Stimulated activated naive B cell treated with anti-CD40 and anti-IgM and Interleukin-4, amounts not matched to agents 10 μg/mL and 1 μg/mL and 100 μg/mL, for 72 hours (primary cell): ENCODE data around the gene COL27A1.
"Not testable (repeated sequence)": the region's sequence is repeated elsewhere in the genome, so short reads cannot be mapped to it uniquely, and the experiment has no call there.

Source experiments
- ATAC-seq, 2 donors: fragments of 150-1000 bp; cut with Tn5 transposase; replicated peaks; 2 replicates each; pipeline ENCODE4 v1.10.0; 2021; ENCODE audit warnings: moderate library complexity in 1 of 2
- DNase-seq: peaks from one replicate; pipeline ENCODE4 v3.0.0; 2021
- H3K27ac Mint-ChIP-seq: one replicate; pipeline ENCODE4 v1.8.0; 2022; ENCODE audit warnings: mild to moderate bottlenecking, mixed read lengths
- H3K27me3 Mint-ChIP-seq, 2 donors: one replicate each; pipeline ENCODE4 v1.8.0; 2022; ENCODE audit warnings: mixed read lengths in 2 of 2
- H3K36me3 Mint-ChIP-seq, 2 donors: one replicate each; pipeline ENCODE4 v1.8.0; 2022; ENCODE audit warnings: mixed read lengths in 2 of 2, mild to moderate bottlenecking in 1 of 2
- H3K4me1 Mint-ChIP-seq, 2 donors: one replicate each; pipeline ENCODE4 v1.8.0; 2022; ENCODE audit warnings: mixed read lengths in 2 of 2, mild to moderate bottlenecking in 1 of 2
- H3K4me3 Mint-ChIP-seq, 2 donors: one replicate each; pipeline ENCODE4 v1.8.0; 2022; ENCODE audit warnings: mild to moderate bottlenecking in 2 of 2, mixed read lengths in 2 of 2, moderate library complexity in 1 of 2
- H3K9me3 Mint-ChIP-seq, 2 donors: one replicate each; pipeline ENCODE4 v1.8.0; 2022; ENCODE audit warnings: mixed read lengths in 2 of 2, mild to moderate bottlenecking in 1 of 2

The COL27A1 gene

GRCh38 chr9:114186605-114187289, 31.4 kb downstream of the COL27A1 start:
- Mint-ChIP-seq H3K4me3 (no peak overlapping the region), H3K27me3 (peaks cover 0 to 5% of the 10 kb centered on the region in 2 donors), H3K4me1 (no peaks in the 10 kb centered on the region), H3K9me3 (peaks cover 5 to 12% of the 10 kb centered on the region in 2 donors), H3K27ac (no peak overlapping the region), H3K36me3 (peaks cover 3 to 4% of the 10 kb centered on the region in 2 donors)
- DNase-seq, result no peak
- no peak for ATAC-seq

- peaks cover 0 to 5% of the 10 kb centered on the region in 2 donors for H3K27me3 Mint-ChIP-seq
- peaks cover 5 to 12% of the 10 kb centered on the region in 2 donors for H3K9me3 Mint-ChIP-seq
- H3K4me3 Mint-ChIP-seq, result no peak overlapping the region
- ATAC-seq, result no peak
- H3K36me3 Mint-ChIP-seq, result peaks cover 3 to 4% of the 10 kb centered on the region in 2 donors
- H3K27ac Mint-ChIP-seq, result no peak overlapping the region
- DNase-seq, result no peak
- no peaks in the 10 kb centered on the region for H3K4me1 Mint-ChIP-seq
Measured at GRCh38 chr9:114187827-114188226, 32.5 kb downstream of the COL27A1 start.

- no peaks in the 10 kb centered on the region for H3K4me1 Mint-ChIP-seq
- H3K27me3 Mint-ChIP-seq, result peaks cover 7 to 8% of the 10 kb centered on the region in 2 donors
- H3K36me3 Mint-ChIP-seq, result peaks cover 3 to 4% of the 10 kb centered on the region in 2 donors
- peaks cover 5 to 12% of the 10 kb centered on the region in 2 donors for H3K9me3 Mint-ChIP-seq
- H3K27ac Mint-ChIP-seq, result no peak overlapping the region
- ATAC-seq (no peak), DNase-seq (no peak)
- H3K4me3 Mint-ChIP-seq, result no peak overlapping the region
Measured at GRCh38 chr9:114189823-114190562, 34.7 kb downstream of the COL27A1 start.

GRCh38 chr9:114190563-114190905, 35.2 kb downstream of the COL27A1 start:
- Mint-ChIP-seq H3K4me1 (no peaks in the 10 kb centered on the region), H3K36me3 (peaks cover 3 to 4% of the 10 kb centered on the region in 2 donors), H3K4me3 (no peak overlapping the region), H3K9me3 (peaks cover 5 to 12% of the 10 kb centered on the region in 2 donors), H3K27me3 (peaks cover 7 to 8% of the 10 kb centered on the region in 2 donors), H3K27ac (no peak overlapping the region)
- DNase-seq (no peak), ATAC-seq (no peak)

GRCh38 chr9:114191402-114191801, 36.1 kb downstream of the COL27A1 start:
- peaks cover 5 to 12% of the 10 kb centered on the region in 2 donors for H3K9me3 Mint-ChIP-seq
- H3K27me3 Mint-ChIP-seq, H3K36me3 Mint-ChIP-seq, ATAC-seq, H3K4me1 Mint-ChIP-seq, H3K4me3 Mint-ChIP-seq, DNase-seq, H3K27ac Mint-ChIP-seq: not testable (repeated sequence)

GRCh38 chr9:114192539-114192938, 37.2 kb downstream of the COL27A1 start:
- Mint-ChIP-seq H3K36me3 (peaks cover 3 to 4% of the 10 kb centered on the region in 2 donors), H3K27me3 (peaks cover 7 to 8% of the 10 kb centered on the region in 2 donors), H3K4me3 (no peak overlapping the region), H3K9me3 (peaks cover 5 to 12% of the 10 kb centered on the region in 2 donors), H3K4me1 (no peaks in the 10 kb centered on the region), H3K27ac (no peak overlapping the region)
- DNase-seq (no peak), ATAC-seq (no peak)

- no peak overlapping the region for H3K4me3 Mint-ChIP-seq
- H3K27me3 Mint-ChIP-seq, result peaks cover 7 to 8% of the 10 kb centered on the region in 2 donors
- no peak overlapping the region for H3K27ac Mint-ChIP-seq
- ATAC-seq, result no peak
- no peaks in the 10 kb centered on the region for H3K4me1 Mint-ChIP-seq
- H3K9me3 Mint-ChIP-seq, result peaks cover 5 to 12% of the 10 kb centered on the region in 2 donors
- DNase-seq, result no peak
- peaks cover 3 to 4% of the 10 kb centered on the region in 2 donors for H3K36me3 Mint-ChIP-seq
Measured at GRCh38 chr9:114193090-114193489, 37.8 kb downstream of the COL27A1 start.

GRCh38 chr9:114196117-114196516, 40.8 kb downstream of the COL27A1 start:
- Mint-ChIP-seq H3K4me1 (no peaks in the 10 kb centered on the region), H3K27ac (no peak overlapping the region), H3K9me3 (peaks cover 0 to 3% of the 10 kb centered on the region in 2 donors), H3K36me3 (no peaks in the 10 kb centered on the region), H3K27me3 (peaks cover 7 to 8% of the 10 kb centered on the region in 2 donors), H3K4me3 (no peak overlapping the region)
- ATAC-seq (no peak), DNase-seq (no peak)

GRCh38 chr9:114196979-114197622, 41.8 kb downstream of the COL27A1 start:
- no peaks in the 10 kb centered on the region for H3K36me3 Mint-ChIP-seq
- DNase-seq (no peak), ATAC-seq (no peak)
- H3K4me3 Mint-ChIP-seq, result no peak overlapping the region
- H3K4me1 Mint-ChIP-seq, result no peaks in the 10 kb centered on the region
- no peak overlapping the region for H3K27ac Mint-ChIP-seq
- H3K27me3 Mint-ChIP-seq, result peaks cover 7 to 8% of the 10 kb centered on the region in 2 donors
- H3K9me3 Mint-ChIP-seq, result no peaks in the 10 kb centered on the region

GRCh38 chr9:114198249-114199040, 43.1 kb downstream of the COL27A1 start:
- H3K4me1 Mint-ChIP-seq, result no peaks in the 10 kb centered on the region
- peaks cover 8 to 12% of the 10 kb centered on the region in 2 donors for H3K27me3 Mint-ChIP-seq
- H3K4me3 Mint-ChIP-seq, result no peak overlapping the region
- ATAC-seq, result no peak
- H3K9me3 Mint-ChIP-seq, result no peaks in the 10 kb centered on the region
- no peaks in the 10 kb centered on the region for H3K36me3 Mint-ChIP-seq
- no peak overlapping the region for H3K27ac Mint-ChIP-seq
- no peak for DNase-seq

- no peaks in the 10 kb centered on the region for H3K4me1 Mint-ChIP-seq
- no peak for ATAC-seq
- DNase-seq, result no peak
Measured at GRCh38 chr9:114200721-114201300, 45.5 kb downstream of the COL27A1 start.

GRCh38 chr9:114202396-114202795, 47.1 kb downstream of the COL27A1 start:
- Mint-ChIP-seq H3K27ac (no peak overlapping the region), H3K27me3 (peaks cover 0 to 9% of the 10 kb centered on the region in 2 donors)
- no peak for DNase-seq

More at GRCh38 chr9:114200721-114201300, 45.5 kb downstream of the COL27A1 start:
- Mint-ChIP-seq H3K9me3 (no peaks in the 10 kb centered on the region), H3K27me3 (peaks cover 0 to 9% of the 10 kb centered on the region in 2 donors), H3K36me3 (no peaks in the 10 kb centered on the region), H3K27ac (no peak overlapping the region), H3K4me3 (no peak overlapping the region)

GRCh38 chr9:114202849-114203248, 47.5 kb downstream of the COL27A1 start:
- no peak overlapping the region for H3K27ac Mint-ChIP-seq
- H3K27me3 Mint-ChIP-seq, result peaks cover 0 to 9% of the 10 kb centered on the region in 2 donors
- H3K4me1 Mint-ChIP-seq, result no peaks in the 10 kb centered on the region
- H3K4me3 Mint-ChIP-seq, result no peak overlapping the region
- H3K36me3 Mint-ChIP-seq, result no peaks in the 10 kb centered on the region
- no peaks in the 10 kb centered on the region for H3K9me3 Mint-ChIP-seq
- DNase-seq (no peak), ATAC-seq (no peak)

More at GRCh38 chr9:114202396-114202795, 47.1 kb downstream of the COL27A1 start:
- Mint-ChIP-seq H3K4me1 (no peaks in the 10 kb centered on the region), H3K4me3 (no peak overlapping the region), H3K36me3 (no peaks in the 10 kb centered on the region), H3K9me3 (no peaks in the 10 kb centered on the region)
- ATAC-seq, result no peak
